HG03469 (cell line): ENCODE results near the gene RBM10.

Source experiments
- ATAC-seq: cut with Tn5 transposase; IDR thresholded peaks from one replicate; pipeline ENCODE4 v1.9.1; 2021; ENCODE audit warnings: mild to moderate bottlenecking, moderate library complexity, moderate number of reproducible peaks; ENCODE audit not compliant: unreplicated experiment

RBM10 gene

GRCh38 chrX:47232197-47232802, 87.3 kb downstream of the RBM10 start:
- ATAC-seq, result no peak

GRCh38 chrX:47232803-47233332, 87.8 kb downstream of the RBM10 start, which contains the start of gene USP11:
TSS of gene USP11 (plus strand) at chrX:47233009. CDS start at chrX:47233044, 35 bp downstream.
- no peak for ATAC-seq

- ATAC-seq, result peak; percentile 68
Observed at GRCh38 chrX:47233333-47234113, 88.5 kb downstream of the RBM10 start.

- ATAC-seq, result no peak
Observed at GRCh38 chrX:47234583-47234982, 89.6 kb downstream of the RBM10 start.

- no peak for ATAC-seq
Observed at GRCh38 chrX:47235691-47236103, 90.7 kb downstream of the RBM10 start.
